CD4-positive, alpha-beta T cell treated with Interleukin-12 subunit alpha and Interleukin-12 subunit beta, for 1 hour (primary cell): ENCODE data around the gene BAG1.

Experiments used
- DNase-seq: peaks from one replicate; pipeline ENCODE4 v3.0.0-alpha.2; 2020

Gene BAG1

GRCh38 chr9:33264473-33265177, at the start of gene BAG1, which contains the start of gene CHMP5:
TSS of gene BAG1 (minus strand) at chr9:33264708.
TSS of gene CHMP5 (plus strand) at chr9:33265049. CDS start at chr9:33265079, 30 bp downstream.
- peak; percentile 100 for DNase-seq

GRCh38 chr9:33311953-33312352, 47.4 kb upstream of the BAG1 start:
- DNase-seq, result no peak

GRCh38 chr9:33310748-33311147, 46.2 kb upstream of the BAG1 start:
- DNase-seq, result no peak

- DNase-seq, result no peak
Measured at GRCh38 chr9:33309903-33310302, 45.4 kb upstream of the BAG1 start.

- DNase-seq, result no peak
Measured at GRCh38 chr9:33307067-33307466, 42.6 kb upstream of the BAG1 start.

- no peak for DNase-seq
Measured at GRCh38 chr9:33306037-33306436, 41.5 kb upstream of the BAG1 start.

GRCh38 chr9:33304362-33304761, 39.9 kb upstream of the BAG1 start:
- DNase-seq, result no peak

- DNase-seq, result no peak
Measured at GRCh38 chr9:33300546-33300945, 36.0 kb upstream of the BAG1 start.

GRCh38 chr9:33297432-33297831, 32.9 kb upstream of the BAG1 start:
- peak; percentile 28 for DNase-seq

GRCh38 chr9:33295571-33295970, 31.1 kb upstream of the BAG1 start:
- DNase-seq, result no peak

GRCh38 chr9:33294670-33295432, 30.3 kb upstream of the BAG1 start:
- no peak for DNase-seq

GRCh38 chr9:33293782-33294181, 29.3 kb upstream of the BAG1 start:
- DNase-seq, result no peak

- DNase-seq, result no peak
Measured at GRCh38 chr9:33291901-33292300, 27.4 kb upstream of the BAG1 start.

GRCh38 chr9:33291031-33291397, 26.5 kb upstream of the BAG1 start:
- no peak for DNase-seq

- peak; percentile 99 for DNase-seq
Measured at GRCh38 chr9:33290247-33291030, 25.9 kb upstream of the BAG1 start, which contains the start of gene NFX1. TSS of gene NFX1 (plus strand) at chr9:33290516. CDS start at chr9:33290573, 57 bp downstream.

GRCh38 chr9:33289936-33290246, 25.4 kb upstream of the BAG1 start:
- DNase-seq, result no peak

GRCh38 chr9:33289496-33289895, 25.0 kb upstream of the BAG1 start:
- peak; percentile 33 for DNase-seq

- DNase-seq, result no peak
Measured at GRCh38 chr9:33288828-33289483, 24.4 kb upstream of the BAG1 start.

- no peak for DNase-seq
Measured at GRCh38 chr9:33288235-33288634, 23.7 kb upstream of the BAG1 start.

GRCh38 chr9:33287087-33287490, 22.6 kb upstream of the BAG1 start:
- DNase-seq, result peak; percentile 79

GRCh38 chr9:33285502-33285901, 21.0 kb upstream of the BAG1 start:
- no peak for DNase-seq

- DNase-seq, result no peak
Measured at GRCh38 chr9:33277484-33277883, 13.0 kb upstream of the BAG1 start.

- no peak for DNase-seq
Measured at GRCh38 chr9:33273972-33274328, 9.4 kb upstream of the BAG1 start.
